SK-N-SH treated with all-trans-retinoic acid at 6 μM for 48 hours (cell line): ENCODE data around the gene ZNF385C.

Experiments used
- ATAC-seq: fragments of 200-7000 bp; cut with Tn5 transposase; 3 replicates; pipeline ENCODE4 v1.9.1; 2020; ENCODE audit warnings: mild to moderate bottlenecking, moderate library complexity
- ARNTL ChIP-seq: fragments of 450-650 bp; formaldehyde crosslinking; IDR thresholded peaks from 2 replicates; pipeline ENCODE4 v1.5.0; 2020; ENCODE audit warnings: low read depth, mild to moderate bottlenecking, moderate library complexity, borderline replicate concordance
- BACH2 ChIP-seq: fragments of 250-450 bp; sonication (Bioruptor Pico); IDR thresholded peaks from 2 replicates; pipeline ENCODE4 v1.9.0; 2021; ENCODE audit warnings: mild to moderate bottlenecking, borderline replicate concordance
- CREB5 ChIP-seq: fragments of 250-450 bp; sonication (Bioruptor Pico); IDR thresholded peaks from 2 replicates; pipeline ENCODE4 v1.5.1; 2020; ENCODE audit warnings: low read depth, mild to moderate bottlenecking, moderate library complexity
- CSRNP3 ChIP-seq: fragments of 250-450 bp; sonication (Bioruptor Pico); IDR thresholded peaks from 2 replicates; pipeline ENCODE4 v1.5.1; 2021; ENCODE audit warnings: mild to moderate bottlenecking, moderate library complexity
- ESRRG ChIP-seq: fragments of 250-450 bp; sonication (Bioruptor Pico); IDR thresholded peaks from 2 replicates; pipeline ENCODE4 v1.6.1; 2021; ENCODE audit warnings: mild to moderate bottlenecking
- GLIS3 ChIP-seq: fragments of 250-450 bp; sonication (Bioruptor Pico); IDR thresholded peaks from 2 replicates; pipeline ENCODE4 v1.5.0; 2020; ENCODE audit warnings: mild to moderate bottlenecking, moderate library complexity
- OSR1 ChIP-seq: fragments of 250-450 bp; sonication (Bioruptor Pico); IDR thresholded peaks from 2 replicates; pipeline ENCODE4 v1.8.0; 2022; ENCODE audit warnings: moderate library complexity, mild to moderate bottlenecking, inconsistent platforms
- PATZ1 ChIP-seq: fragments of 250-450 bp; sonication (Bioruptor Pico); IDR thresholded peaks from 2 replicates; pipeline ENCODE4 v1.8.0; 2020; ENCODE audit warnings: mild to moderate bottlenecking, moderate library complexity, borderline replicate concordance
- POU6F1 ChIP-seq: fragments of 250-450 bp; sonication (Bioruptor Pico); IDR thresholded peaks from 2 replicates; pipeline ENCODE4 v1.8.0; 2021; ENCODE audit warnings: low read depth, mild to moderate bottlenecking, moderate library complexity, borderline replicate concordance
- PPARA ChIP-seq: fragments of 250-450 bp; sonication (Bioruptor Pico); IDR thresholded peaks from 2 replicates; pipeline ENCODE4 v1.5.0; 2020; ENCODE audit warnings: mild to moderate bottlenecking, borderline replicate concordance
- RARB ChIP-seq: fragments of 250-450 bp; sonication (Bioruptor Pico); IDR thresholded peaks from 2 replicates; pipeline ENCODE4 v1.8.0; 2021; ENCODE audit warnings: mild to moderate bottlenecking, moderate library complexity
- SNAI2 ChIP-seq: fragments of 250-450 bp; sonication (Bioruptor Pico); IDR thresholded peaks from 2 replicates; pipeline ENCODE4 v1.5.0; 2020; ENCODE audit warnings: mild to moderate bottlenecking, moderate library complexity
- TCF4 ChIP-seq: fragments of 250-450 bp; sonication (Bioruptor Pico); IDR thresholded peaks from 2 replicates; pipeline ENCODE4 v1.8.0; 2021; ENCODE audit warnings: mild to moderate bottlenecking, moderate library complexity, borderline replicate concordance
- TOX ChIP-seq: fragments of 250-450 bp; sonication (Bioruptor Pico); IDR thresholded peaks from 2 replicates; pipeline ENCODE4 v1.8.0; 2021; ENCODE audit warnings: mild to moderate bottlenecking, moderate library complexity, borderline replicate concordance
- TSHZ2 ChIP-seq: fragments of 250-450 bp; sonication (Bioruptor Pico); IDR thresholded peaks from 2 replicates; pipeline ENCODE4 v1.5.0; 2020; ENCODE audit warnings: mild to moderate bottlenecking, moderate library complexity
- ZC3H10 ChIP-seq: fragments of 250-450 bp; sonication (Bioruptor Pico); IDR thresholded peaks from 2 replicates; pipeline ENCODE4 v1.5.1; 2021; ENCODE audit warnings: mild to moderate bottlenecking, moderate library complexity
- ZFP3 ChIP-seq: fragments of 250-450 bp; sonication (Bioruptor Pico); IDR thresholded peaks from 2 replicates; pipeline ENCODE4 v1.5.0; 2020; ENCODE audit warnings: mild to moderate bottlenecking, moderate library complexity
- ZFP30 ChIP-seq: fragments of 450-650 bp; formaldehyde crosslinking; IDR thresholded peaks from 2 replicates; pipeline ENCODE4 v1.5.0; 2022; ENCODE audit warnings: mild to moderate bottlenecking, moderate library complexity
- ZNF565 ChIP-seq: fragments of 450-650 bp; formaldehyde crosslinking; conservative IDR thresholded peaks from 2 replicates; pipeline ENCODE4 v1.5.0; 2020; ENCODE audit warnings: low read depth, mild to moderate bottlenecking, moderate library complexity
- ZNF70 ChIP-seq: fragments of 450-650 bp; formaldehyde crosslinking; IDR thresholded peaks from 2 replicates; pipeline ENCODE4 v1.5.0; 2020; ENCODE audit warnings: mild to moderate bottlenecking, moderate library complexity
- ZNF8 ChIP-seq: fragments of 450-650 bp; formaldehyde crosslinking; IDR thresholded peaks from 2 replicates; pipeline ENCODE4 v1.5.0; 2020; ENCODE audit warnings: mild to moderate bottlenecking, moderate library complexity

The ZNF385C gene

GRCh38 chr17:42001729-42002128 is 96.5 kb downstream of the ZNF385C start:
- ATAC-seq, result no peak
- no peak for TF ChIP-seq RARB (CRISPR knock-in tag)
- no peak for TF ChIP-seq BACH2 (CRISPR knock-in tag)

- ATAC-seq, result no peak
Observed at GRCh38 chr17:42000413-42001133, 97.7 kb downstream of the ZNF385C start.

GRCh38 chr17:41998497-41998896 is 99.8 kb downstream of the ZNF385C start:
- no peak for ATAC-seq

More at GRCh38 chr17:42000413-42001133, 97.7 kb downstream of the ZNF385C start:
- TF ChIP-seq TSHZ2, result no peak
- no peak for TF ChIP-seq CSRNP3 (CRISPR knock-in tag)

GRCh38 chr17:41996855-41997164 is 101.5 kb downstream of the ZNF385C start:
- no peak for ATAC-seq
- TF ChIP-seq OSR1 (no peak), ZNF565 (no peak), POU6F1 (CRISPR knock-in tag) (no peak), TCF4 (CRISPR knock-in tag) (no peak), ZFP3 (no peak), SNAI2 (CRISPR knock-in tag) (no peak), GLIS3 (no peak), PATZ1 (CRISPR knock-in tag) (no peak), ZFP30 (CRISPR knock-in tag) (no peak), TOX (CRISPR knock-in tag) (no peak), CSRNP3 (CRISPR knock-in tag) (no peak), CREB5 (CRISPR knock-in tag) (no peak), ARNTL (CRISPR knock-in tag) (no peak), ZC3H10 (no peak), RARB (CRISPR knock-in tag) (no peak), ZNF70 (no peak), ESRRG (no peak), ZNF8 (CRISPR knock-in tag) (no peak), PPARA (no peak)

More at GRCh38 chr17:41998497-41998896, 99.8 kb downstream of the ZNF385C start:
- TF ChIP-seq RARB (CRISPR knock-in tag) (no peak), OSR1 (no peak), BACH2 (CRISPR knock-in tag) (no peak), SNAI2 (CRISPR knock-in tag) (no peak)
